SU-DHL-6 (cell line): ENCODE data around the gene DLX2.

ENCODE experiments used
- H2AFZ ChIP-seq: fragments of 200-600 bp; sonication (generic); 2 replicates; pipeline ENCODE4 v1.6.1; 2014; ENCODE audit warnings: low read depth, mild to moderate bottlenecking, moderate library complexity, mixed read lengths, antibody characterized with exemption, low read length; ENCODE audit not compliant: severe bottlenecking
- H3F3A ChIP-seq: fragments of 200-600 bp; shearing (Covaris generic); 2 replicates; pipeline ENCODE4 v1.6.0; 2016; ENCODE audit warnings: antibody characterized with exemption, mild to moderate bottlenecking; ENCODE audit not compliant: insufficient read depth
- H3K27ac ChIP-seq: fragments of 200-600 bp; sonication (generic); 2 replicates; pipeline ENCODE4 v1.5.1; 2016; ENCODE audit warnings: low read depth, mild to moderate bottlenecking, low read length, moderate library complexity, mixed read lengths
- H3K27me3 ChIP-seq: fragments of 200-600 bp; sonication (generic), shearing (Covaris generic); 2 replicates; pipeline ENCODE4 v1.6.0; 2014; ENCODE audit warnings: mild to moderate bottlenecking, low read length
- H3K36me3 ChIP-seq: fragments of 200-600 bp; sonication (generic); 2 replicates; pipeline ENCODE4 v1.6.1; 2014; ENCODE audit warnings: mild to moderate bottlenecking, low read length, mixed read lengths
- H3K4me2 ChIP-seq: fragments of 300-600, 200-600 bp; shearing (Covaris generic), sonication (generic); 2 replicates; pipeline ENCODE4 v1.6.0; 2014; ENCODE audit warnings: low read length, low read depth, mild to moderate bottlenecking; ENCODE audit not compliant: poor library complexity, severe bottlenecking
- H3K4me3 ChIP-seq: fragments of 200-600 bp; sonication (generic); 2 replicates; pipeline ENCODE4 v1.5.1; 2014; ENCODE audit warnings: antibody characterized with exemption, low read length, mild to moderate bottlenecking, mixed read lengths; ENCODE audit not compliant: insufficient read depth, poor library complexity, severe bottlenecking
- H3K79me2 ChIP-seq: fragments of 200-600 bp; sonication (generic); 2 replicates; pipeline ENCODE4 v1.6.1; 2014; ENCODE audit warnings: mild to moderate bottlenecking, low read length, moderate library complexity; ENCODE audit not compliant: insufficient read depth
- H3K9ac ChIP-seq: fragments of 200-600 bp; sonication (generic); 2 replicates; pipeline ENCODE4 v1.7.0; 2014; ENCODE audit warnings: mild to moderate bottlenecking, low read length
- H3K9me2 ChIP-seq: fragments of 200-600 bp; sonication (generic); replicated peaks from 2 replicates; pipeline ENCODE4 v1.6.1; 2014; ENCODE audit warnings: low read length; ENCODE audit not compliant: insufficient read depth
- H3K9me3 ChIP-seq: fragments of 200-600 bp; sonication (generic); 2 replicates; pipeline ENCODE4 v1.6.1; 2014; ENCODE audit warnings: low read length, mixed read lengths; ENCODE audit not compliant: insufficient read depth
- H4K20me1 ChIP-seq: fragments of 200-600 bp; sonication (generic); 2 replicates; pipeline ENCODE4 v1.6.1; 2014; ENCODE audit warnings: low read depth, mild to moderate bottlenecking, antibody characterized with exemption, low read length, moderate library complexity, mixed read lengths
- EZH2phosphoT487 ChIP-seq: fragments of 200-600 bp; sonication (generic), shearing (Covaris generic); conservative IDR thresholded peaks from 2 replicates; pipeline ENCODE4 v1.6.1; 2018; ENCODE audit warnings: mild to moderate bottlenecking, antibody characterized with exemption, low read length, moderate library complexity, mixed read lengths
- TF ChIP-seq, protein P1 (sequence below): fragments of 200-600 bp; sonication (generic); IDR thresholded peaks from one replicate; pipeline ENCODE4 v1.5.1; 2017; ENCODE audit warnings: antibody characterized with exemption, mild to moderate bottlenecking, low read length, moderate library complexity; ENCODE audit not compliant: insufficient read depth, poor library complexity, severe bottlenecking

Gene DLX2

DNA sequence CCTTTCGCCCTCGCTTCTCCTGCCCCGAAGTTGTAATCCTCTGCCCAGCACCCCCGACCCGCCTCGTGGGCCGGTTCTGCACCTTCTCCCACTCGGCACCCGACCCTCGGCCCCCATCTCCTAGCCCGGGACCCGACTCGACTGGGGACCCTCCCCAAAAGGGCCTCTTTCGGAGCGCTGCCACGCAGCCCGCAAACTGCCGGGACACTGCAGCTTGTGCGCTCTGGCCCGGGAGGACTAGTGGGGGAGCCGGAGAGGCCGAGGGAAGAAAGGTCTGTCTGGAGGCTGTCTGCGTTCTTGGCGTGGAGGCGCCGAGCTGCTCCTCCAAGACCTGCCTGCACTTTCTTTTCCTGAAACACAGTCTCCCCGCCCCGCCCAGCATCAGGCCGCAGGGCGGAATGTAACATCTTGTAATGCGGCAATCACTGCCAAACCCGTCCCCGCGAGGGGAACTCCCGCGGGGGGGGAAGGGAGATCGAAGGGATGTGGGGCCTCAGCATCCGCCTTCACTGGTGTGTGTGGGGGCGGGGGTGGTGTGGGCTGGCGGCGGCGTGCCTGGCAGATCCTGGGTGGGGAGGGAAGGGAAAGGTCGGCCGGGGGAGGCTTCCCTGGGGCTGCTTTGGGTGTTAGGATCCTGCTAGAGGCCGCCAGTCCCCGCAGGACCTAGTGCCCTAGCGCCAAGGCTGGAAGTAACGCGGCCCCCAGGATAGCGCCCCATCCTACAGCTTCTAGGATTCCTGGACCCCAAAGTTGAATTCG, 7.4 kb downstream of the DLX2 start:
- H3K36me3 ChIP-seq = no peaks in the 10 kb centered on the region
- peak overlapping the region; percentile 61 for H3K4me2 ChIP-seq
- no peak overlapping the region for H3K27ac ChIP-seq
- H2AFZ ChIP-seq = peak overlapping the region; percentile 64
- H4K20me1 ChIP-seq = no peaks in the 10 kb centered on the region
- no peaks in the 10 kb centered on the region for H3K79me2 ChIP-seq
- H3K9me3 ChIP-seq = no peaks in the 10 kb centered on the region
- H3K4me3 ChIP-seq = peak overlapping the region; percentile 44
- TF ChIP-seq, protein P1, sequence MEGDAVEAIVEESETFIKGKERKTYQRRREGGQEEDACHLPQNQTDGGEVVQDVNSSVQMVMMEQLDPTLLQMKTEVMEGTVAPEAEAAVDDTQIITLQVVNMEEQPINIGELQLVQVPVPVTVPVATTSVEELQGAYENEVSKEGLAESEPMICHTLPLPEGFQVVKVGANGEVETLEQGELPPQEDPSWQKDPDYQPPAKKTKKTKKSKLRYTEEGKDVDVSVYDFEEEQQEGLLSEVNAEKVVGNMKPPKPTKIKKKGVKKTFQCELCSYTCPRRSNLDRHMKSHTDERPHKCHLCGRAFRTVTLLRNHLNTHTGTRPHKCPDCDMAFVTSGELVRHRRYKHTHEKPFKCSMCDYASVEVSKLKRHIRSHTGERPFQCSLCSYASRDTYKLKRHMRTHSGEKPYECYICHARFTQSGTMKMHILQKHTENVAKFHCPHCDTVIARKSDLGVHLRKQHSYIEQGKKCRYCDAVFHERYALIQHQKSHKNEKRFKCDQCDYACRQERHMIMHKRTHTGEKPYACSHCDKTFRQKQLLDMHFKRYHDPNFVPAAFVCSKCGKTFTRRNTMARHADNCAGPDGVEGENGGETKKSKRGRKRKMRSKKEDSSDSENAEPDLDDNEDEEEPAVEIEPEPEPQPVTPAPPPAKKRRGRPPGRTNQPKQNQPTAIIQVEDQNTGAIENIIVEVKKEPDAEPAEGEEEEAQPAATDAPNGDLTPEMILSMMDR = no peak
- TF ChIP-seq EZH2phosphoT487 = no peak
- no peaks in the 10 kb centered on the region for H3F3A ChIP-seq
- peak overlapping the region; percentile 27 for H3K9ac ChIP-seq
- H3K27me3 ChIP-seq = no peaks in the 10 kb centered on the region
- H3K9me2 ChIP-seq = no peaks in the 10 kb centered on the region

DNA sequence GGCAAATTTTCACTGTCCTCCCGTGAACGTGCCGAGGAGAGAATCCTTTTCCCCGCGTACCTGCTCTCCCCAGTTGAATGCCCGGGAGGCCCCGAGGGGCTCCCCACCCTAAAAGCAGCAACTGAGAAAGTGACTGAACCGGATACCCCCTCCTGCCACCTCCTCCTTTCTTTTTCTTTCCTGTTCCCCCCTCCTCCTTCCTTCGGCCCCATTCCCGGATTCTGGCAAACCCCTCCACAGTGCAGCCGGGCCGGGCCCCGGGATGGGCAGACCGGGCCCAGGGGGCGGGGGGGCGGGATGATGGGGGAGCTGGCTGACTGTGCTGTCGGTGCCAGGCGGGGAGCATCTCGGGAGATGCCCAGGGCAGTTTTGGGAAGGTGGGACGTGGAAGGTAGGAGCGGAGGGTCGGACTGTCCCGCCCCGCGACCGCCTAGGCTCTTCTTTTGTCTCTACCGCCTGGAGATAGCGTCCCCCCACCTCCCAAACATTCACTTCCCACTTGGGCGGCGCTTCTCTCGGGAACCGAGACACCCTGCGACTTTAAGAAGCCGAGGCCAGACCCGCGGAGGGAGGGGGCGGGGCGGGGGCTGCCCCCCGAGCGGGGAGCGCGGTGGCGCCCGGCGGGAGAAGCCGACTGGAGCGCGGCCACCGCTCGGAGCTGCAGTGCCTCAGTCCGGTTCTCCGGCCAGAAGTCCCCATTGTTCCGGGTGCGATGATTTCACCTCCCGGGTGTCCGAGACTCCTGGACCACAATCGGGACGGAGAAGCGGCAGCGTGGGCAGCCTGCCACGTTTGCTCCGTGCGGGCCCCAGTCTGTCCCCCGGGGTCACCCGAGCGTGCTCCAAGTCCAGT, 8.2 kb downstream of the DLX2 start:
- Histone ChIP-seq H3K27me3 (no peaks in the 10 kb centered on the region), H2AFZ (peak overlapping the region; percentile 64)

DNA sequence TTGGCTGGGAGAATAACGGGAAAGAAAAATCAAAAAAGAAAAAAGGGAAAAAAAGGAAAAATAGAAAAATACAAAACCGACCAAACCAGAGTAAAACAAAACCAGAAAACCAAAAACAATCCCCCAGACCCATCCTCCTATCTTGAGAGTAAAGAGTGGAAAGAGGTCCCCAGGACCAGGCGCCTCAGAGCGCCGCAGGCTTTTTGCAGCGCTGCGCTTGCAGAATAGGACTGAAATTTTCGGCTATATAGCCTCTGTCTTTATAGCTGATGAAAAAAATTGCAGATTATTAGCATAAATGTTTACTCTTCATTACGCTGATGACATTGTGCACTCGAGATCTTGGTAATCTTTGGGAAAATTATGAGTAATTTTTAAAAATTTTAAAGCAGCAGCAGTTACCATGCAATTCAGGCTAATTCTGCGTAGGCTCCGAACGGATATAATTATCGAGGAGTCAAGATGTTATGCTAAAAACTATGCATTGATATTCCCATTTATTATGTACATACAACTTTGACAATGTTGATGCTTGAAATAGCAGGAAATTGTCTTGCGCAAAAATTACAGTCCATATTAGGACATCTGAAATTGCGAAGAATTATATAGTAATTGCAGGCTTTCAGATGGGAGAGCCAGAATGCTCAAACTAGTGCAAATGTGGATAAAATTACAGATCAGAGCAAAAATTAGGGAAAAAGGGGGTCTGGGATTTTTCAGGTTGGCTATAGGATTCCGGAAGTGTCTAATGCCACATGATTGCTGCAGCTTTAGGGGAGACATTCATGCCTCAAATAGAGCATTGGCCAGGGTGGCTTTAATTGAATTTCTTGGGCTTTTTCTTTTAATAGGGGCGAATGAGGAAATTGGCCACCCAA, 9.0 kb downstream of the DLX2 start:
- H3K4me3 ChIP-seq = no peak overlapping the region
- H3K9me3 ChIP-seq = no peaks in the 10 kb centered on the region
- peak overlapping the region; percentile 61 for H3K4me2 ChIP-seq
- no peaks in the 10 kb centered on the region for H3K27me3 ChIP-seq
- no peaks in the 10 kb centered on the region for H4K20me1 ChIP-seq
- TF ChIP-seq, protein P1 = no peak
- TF ChIP-seq EZH2phosphoT487 = no peak
- H3K9me2 ChIP-seq = no peaks in the 10 kb centered on the region
- H3K79me2 ChIP-seq = no peaks in the 10 kb centered on the region
- no peaks in the 10 kb centered on the region for H3K36me3 ChIP-seq
- H2AFZ ChIP-seq = no peak overlapping the region
- H3F3A ChIP-seq = no peaks in the 10 kb centered on the region
- H3K9ac ChIP-seq = no peak overlapping the region
- H3K27ac ChIP-seq = no peak overlapping the region

More for the DNA sequence above, 8.2 kb downstream of the DLX2 start:
- H3K36me3 ChIP-seq = no peaks in the 10 kb centered on the region
- H3K4me2 ChIP-seq = peak overlapping the region; percentile 61
- H4K20me1 ChIP-seq = no peaks in the 10 kb centered on the region
- no peaks in the 10 kb centered on the region for H3K9me2 ChIP-seq
- no peaks in the 10 kb centered on the region for H3K79me2 ChIP-seq
- H3K4me3 ChIP-seq = peak overlapping the region; percentile 44
- no peak overlapping the region for H3K27ac ChIP-seq
- TF ChIP-seq, protein P1 = no peak
- no peak for TF ChIP-seq EZH2phosphoT487
- no peaks in the 10 kb centered on the region for H3F3A ChIP-seq
- peak overlapping the region; percentile 27 for H3K9ac ChIP-seq
- no peaks in the 10 kb centered on the region for H3K9me3 ChIP-seq
